Ishikawa (cell line): ENCODE measurements around the gene VTCN1.

Experiments used
- CEBPB ChIP-seq: IDR thresholded peaks from 2 replicates; pipeline ENCODE4 v1.6.1; 2012
- CREB1 ChIP-seq: IDR thresholded peaks from 2 replicates; pipeline ENCODE4 v1.6.1; 2012; ENCODE audit warnings: low read depth
- EGR1 ChIP-seq: IDR thresholded peaks from 2 replicates; pipeline ENCODE4 v1.6.1; 2012
- EP300 ChIP-seq: IDR thresholded peaks from 2 replicates; pipeline ENCODE4 v1.6.1; 2012; ENCODE audit warnings: borderline replicate concordance
- FOXM1 ChIP-seq: IDR thresholded peaks from 2 replicates; pipeline ENCODE4 v1.6.1; 2012; ENCODE audit warnings: low read depth, borderline replicate concordance
- MAX ChIP-seq: IDR thresholded peaks from 2 replicates; pipeline ENCODE4 v1.6.1; 2012
- NFIC ChIP-seq: IDR thresholded peaks from 2 replicates; pipeline ENCODE4 v1.6.1; 2012
- RAD21 ChIP-seq: IDR thresholded peaks from 2 replicates; pipeline ENCODE4 v1.6.1; 2012; ENCODE audit warnings: low read depth
- REST ChIP-seq: IDR thresholded peaks from 2 replicates; pipeline ENCODE4 v1.6.1; 2012; ENCODE audit warnings: low read depth, mild to moderate bottlenecking
- TAF1 ChIP-seq: IDR thresholded peaks from 2 replicates; pipeline ENCODE4 v1.6.1; 2012; ENCODE audit warnings: low read depth, mild to moderate bottlenecking
- TCF12 ChIP-seq: IDR thresholded peaks from 2 replicates; pipeline ENCODE4 v1.6.1; 2012; ENCODE audit warnings: low read depth
- TEAD4 ChIP-seq: IDR thresholded peaks from 2 replicates; pipeline ENCODE4 v1.6.1; 2012
- USF1 ChIP-seq: IDR thresholded peaks from 2 replicates; pipeline ENCODE4 v1.6.1; 2012
- YY1 ChIP-seq: IDR thresholded peaks from 2 replicates; pipeline ENCODE4 v1.6.1; 2012; ENCODE audit warnings: low read depth
- ZBTB7A ChIP-seq: IDR thresholded peaks from 2 replicates; pipeline ENCODE4 v1.6.1; 2012; ENCODE audit warnings: low read depth

VTCN1 gene

GRCh38 chr1:117118137-117118536, 92.6 kb downstream of the VTCN1 start:
- TF ChIP-seq RAD21: no peak

- TF ChIP-seq TEAD4 (no peak), CEBPB (no peak), USF1 (no peak), CREB1 (no peak), REST (no peak), ZBTB7A (no peak), RAD21 (no peak), NFIC (no peak), TCF12 (no peak)
Observed at GRCh38 chr1:117117697-117118096, 93.0 kb downstream of the VTCN1 start.

- TF ChIP-seq TAF1 (no peak), FOXM1 (no peak), ZBTB7A (no peak), TEAD4 (no peak), CEBPB (no peak), REST (no peak), CREB1 (no peak), NFIC (no peak), TCF12 (no peak), EGR1 (no peak), MAX (no peak), EP300 (no peak)
Observed at GRCh38 chr1:117116784-117117130, 94.0 kb downstream of the VTCN1 start.

GRCh38 chr1:117116090-117116783, 94.5 kb downstream of the VTCN1 start:
- TF ChIP-seq CEBPB (no peak), REST (no peak), EP300 (no peak), NFIC (no peak), TEAD4 (no peak), USF1 (no peak), FOXM1 (no peak), ZBTB7A (no peak), TAF1 (no peak), EGR1 (no peak), CREB1 (no peak), RAD21 (no peak), MAX (no peak), YY1 (no peak), TCF12 (no peak)

- no peak for TF ChIP-seq REST
- TF ChIP-seq CEBPB: no peak
- TF ChIP-seq EP300: no peak
- no peak for TF ChIP-seq EGR1
- TF ChIP-seq TAF1: no peak
- TF ChIP-seq CREB1: no peak
- TF ChIP-seq TEAD4: no peak
- TF ChIP-seq TCF12: no peak
- no peak for TF ChIP-seq NFIC
- no peak for TF ChIP-seq USF1
- TF ChIP-seq YY1: no peak
- TF ChIP-seq MAX: no peak
- TF ChIP-seq ZBTB7A: no peak
- TF ChIP-seq FOXM1: no peak
Observed at GRCh38 chr1:117114877-117115276, 95.8 kb downstream of the VTCN1 start.
